Femur (tissue), 1 donor: Measurements from ENCODE around the gene OXER1.
"Not testable (repeated sequence)": the region's sequence is repeated elsewhere in the genome, so short reads cannot be mapped to it uniquely, and the experiment has no call there.

Source experiments
- DNase-seq: peaks from one replicate; pipeline ENCODE4 v3.0.0-alpha.2; 2017

OXER1 gene

GRCh38 chr2:42744545-42745082 lies 19.3 kb downstream of the OXER1 start:
- no peak for DNase-seq

GRCh38 chr2:42743659-42743990 lies 20.3 kb downstream of the OXER1 start:
- no peak for DNase-seq

- no peak for DNase-seq
Observed at GRCh38 chr2:42742740-42743658, 20.9 kb downstream of the OXER1 start.

- DNase-seq = no peak
Observed at GRCh38 chr2:42741140-42741539, 22.8 kb downstream of the OXER1 start.

GRCh38 chr2:42736598-42737322 lies 27.2 kb downstream of the OXER1 start:
- DNase-seq = no peak

GRCh38 chr2:42733852-42734251 lies 30.1 kb downstream of the OXER1 start:
- no peak for DNase-seq

GRCh38 chr2:42731316-42731715 lies 32.6 kb downstream of the OXER1 start:
- not testable (repeated sequence) for DNase-seq

GRCh38 chr2:42726680-42727079 lies 37.3 kb downstream of the OXER1 start:
- DNase-seq = no peak

GRCh38 chr2:42725657-42726056 lies 38.3 kb downstream of the OXER1 start:
- DNase-seq = no peak

- DNase-seq = no peak
Observed at GRCh38 chr2:42724886-42725285, 39.0 kb downstream of the OXER1 start.

GRCh38 chr2:42723465-42723864 lies 40.5 kb downstream of the OXER1 start:
- no peak for DNase-seq

- peak; percentile 28 for DNase-seq
Observed at GRCh38 chr2:42722320-42723190, 41.4 kb downstream of the OXER1 start.

- no peak for DNase-seq
Observed at GRCh38 chr2:42721898-42722297, 42.0 kb downstream of the OXER1 start.

- no peak for DNase-seq
Observed at GRCh38 chr2:42714686-42715085, 49.2 kb downstream of the OXER1 start.

GRCh38 chr2:42713920-42714319 lies 50.0 kb downstream of the OXER1 start:
- no peak for DNase-seq

- no peak for DNase-seq
Observed at GRCh38 chr2:42712934-42713333, 51.0 kb downstream of the OXER1 start.
